ENCODE measurements around the gene RADIL.

The RADIL gene

DNA sequence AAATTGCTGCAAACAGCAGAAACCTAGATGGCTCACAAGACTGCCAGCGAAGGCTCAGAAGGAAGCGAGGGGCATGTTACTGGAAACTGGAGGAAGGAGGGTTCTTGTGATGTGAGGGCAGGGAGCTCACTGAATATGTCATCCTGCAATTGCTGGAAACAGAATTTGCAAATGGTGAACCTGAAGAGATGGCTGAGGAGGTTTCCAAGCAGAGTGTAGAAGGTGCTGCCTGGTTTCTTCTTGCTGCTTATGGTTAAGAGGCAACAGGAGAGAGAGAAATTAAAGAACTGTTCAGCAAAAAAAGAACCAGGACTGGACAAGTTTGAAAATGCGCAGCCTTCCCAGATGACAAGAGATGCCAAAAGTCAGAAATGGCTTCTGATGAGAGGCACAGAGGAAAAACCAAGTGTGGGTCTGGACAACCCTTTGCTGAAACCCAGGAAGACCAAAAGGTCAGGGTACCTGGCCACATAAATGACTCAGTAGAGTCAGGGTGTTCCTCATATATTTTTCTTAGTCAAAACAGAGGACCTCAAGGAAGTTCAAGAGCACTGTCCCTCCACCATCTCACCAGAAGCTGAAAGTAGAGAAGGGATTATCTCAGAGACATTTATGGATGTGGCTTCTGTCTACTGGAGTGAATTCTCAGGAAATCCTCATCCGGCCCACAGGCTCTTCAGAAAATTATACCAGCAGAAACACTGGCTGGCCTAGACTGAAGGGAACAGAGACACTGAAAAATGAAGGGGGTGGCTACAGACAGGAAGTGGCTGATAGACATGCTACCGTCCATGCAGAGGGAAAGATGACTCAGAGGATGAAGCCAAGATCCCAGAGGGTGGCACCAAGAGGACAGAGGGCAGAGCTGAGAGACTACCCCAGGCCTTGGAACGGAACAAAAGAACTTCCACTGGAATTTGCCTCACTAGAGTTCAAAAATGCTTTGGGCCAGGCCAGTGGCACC is 31.8 kb downstream of the RADIL start:
- no peak for DNase-seq

DNA sequence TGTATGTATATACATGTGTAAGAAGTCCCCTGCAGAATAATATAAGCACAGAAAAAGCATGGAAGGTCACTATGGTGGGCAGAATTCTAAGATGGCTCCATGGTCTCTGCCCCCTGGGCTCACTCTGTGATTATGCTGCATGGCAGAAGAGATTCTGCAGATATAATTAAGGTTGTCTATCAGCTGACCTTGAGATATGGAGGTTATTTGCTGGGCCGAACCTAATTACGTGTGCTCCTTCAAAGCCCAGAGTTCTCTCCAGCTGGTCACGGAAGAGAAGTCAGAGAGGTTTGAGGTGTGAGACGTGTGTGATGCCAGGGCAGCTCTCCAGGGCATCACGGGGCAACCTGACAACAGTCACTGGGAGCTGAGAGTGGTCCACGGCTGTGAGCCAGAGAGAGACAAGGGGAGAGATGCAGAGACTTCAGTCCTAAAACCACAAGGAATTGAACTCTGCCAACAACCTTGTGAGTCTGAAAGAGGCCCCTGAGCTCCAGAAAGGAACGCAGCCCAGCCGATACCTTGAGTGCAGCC is 33.2 kb downstream of the RADIL start:
- DNase-seq: no peak

DNA sequence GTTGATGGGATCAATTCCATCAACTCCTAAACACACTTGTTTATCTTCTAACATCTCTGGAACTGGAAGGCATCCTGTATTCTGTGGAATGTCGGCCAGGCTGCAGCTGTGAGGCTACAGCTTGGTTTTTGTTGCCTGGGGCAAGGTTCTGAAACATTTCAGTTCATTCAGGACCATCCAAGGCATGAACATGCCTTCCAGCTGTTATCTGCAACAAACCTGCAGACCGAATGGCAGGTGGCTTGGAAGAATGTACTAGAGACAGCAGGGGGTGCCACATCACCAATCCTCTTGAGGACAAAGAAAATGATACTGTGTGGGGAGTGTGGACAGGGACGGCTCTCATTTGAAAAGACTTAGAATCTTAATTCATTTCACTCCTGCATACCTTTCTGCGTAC is 34.1 kb downstream of the RADIL start:
- DNase-seq: peak; percentile 26

DNA sequence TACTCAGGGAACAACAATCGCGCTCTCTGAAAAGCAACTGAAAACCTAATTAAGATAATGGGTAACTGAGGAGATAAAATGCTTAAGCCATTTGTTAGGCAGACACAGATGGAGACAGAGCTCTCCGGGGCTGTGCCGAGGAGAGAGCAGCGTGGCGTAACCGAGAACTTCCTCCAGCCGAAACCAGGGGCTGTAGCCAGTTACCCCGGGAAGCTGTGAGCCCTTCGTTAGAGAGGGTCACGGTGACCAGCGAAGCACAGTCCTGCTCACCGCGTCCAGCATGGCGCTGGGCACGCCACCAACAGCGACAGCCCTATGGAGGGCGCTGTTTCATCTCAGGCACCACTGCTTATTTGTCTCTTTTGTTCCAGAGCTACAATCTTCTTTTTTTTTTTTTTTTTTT is 37.8 kb downstream of the RADIL start:
- no peak for DNase-seq

DNA sequence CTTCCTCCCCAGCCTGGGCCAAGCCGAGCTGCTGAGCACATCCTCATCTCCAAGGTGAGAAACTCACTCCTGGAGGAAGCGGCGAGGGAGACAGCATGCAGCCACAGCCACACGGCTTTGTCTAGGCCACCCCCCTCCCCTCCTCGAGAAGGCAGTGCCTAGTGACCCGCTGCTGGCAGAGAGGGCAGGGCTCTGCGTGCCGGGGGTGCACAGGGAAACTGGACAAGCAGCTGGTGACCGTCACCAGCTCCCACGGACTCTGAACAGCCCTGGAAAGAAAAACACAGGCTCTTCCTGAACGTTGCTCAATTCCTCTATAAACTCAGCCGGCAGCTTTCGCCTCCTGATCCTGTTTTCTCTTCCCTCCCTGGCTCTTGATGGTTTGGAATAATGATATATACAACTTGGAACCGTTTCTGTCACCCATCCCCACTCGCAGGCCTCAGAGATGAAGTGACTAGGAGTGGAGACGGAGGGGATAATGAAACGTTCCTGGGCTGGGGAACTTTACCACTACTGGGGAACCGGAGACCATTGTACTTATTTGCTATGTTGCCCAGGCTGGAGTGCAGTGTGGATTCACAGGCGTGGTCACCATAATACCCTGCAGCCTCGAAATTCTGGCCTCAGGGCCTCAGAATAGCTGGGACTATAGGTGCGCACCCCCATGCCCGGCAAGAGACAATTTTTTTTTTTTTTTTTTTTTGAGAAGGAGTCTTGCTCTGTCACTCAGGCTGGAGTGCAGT is 41.0 kb downstream of the RADIL start:
- no peak for DNase-seq

DNA sequence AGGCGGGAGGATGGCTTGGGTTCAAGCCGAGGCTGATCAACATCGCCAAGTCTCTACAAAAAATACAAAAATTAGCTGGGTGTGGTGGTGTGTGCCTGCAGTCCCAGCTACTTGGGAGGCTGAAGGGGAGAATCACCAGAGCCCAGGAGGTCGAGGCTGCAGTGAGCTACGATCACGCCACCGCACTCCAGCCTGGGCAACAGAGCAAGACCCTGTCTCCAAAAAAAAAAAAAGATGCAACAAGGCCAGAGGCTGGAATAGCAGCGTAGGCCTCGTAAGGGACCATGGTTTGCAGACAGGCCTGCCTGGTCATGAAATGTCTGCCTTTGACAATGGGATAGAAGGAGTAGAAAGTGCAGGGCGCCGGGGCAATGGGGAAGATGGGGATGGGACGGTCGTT is 41.7 kb downstream of the RADIL start:
- no peak for DNase-seq

DNA sequence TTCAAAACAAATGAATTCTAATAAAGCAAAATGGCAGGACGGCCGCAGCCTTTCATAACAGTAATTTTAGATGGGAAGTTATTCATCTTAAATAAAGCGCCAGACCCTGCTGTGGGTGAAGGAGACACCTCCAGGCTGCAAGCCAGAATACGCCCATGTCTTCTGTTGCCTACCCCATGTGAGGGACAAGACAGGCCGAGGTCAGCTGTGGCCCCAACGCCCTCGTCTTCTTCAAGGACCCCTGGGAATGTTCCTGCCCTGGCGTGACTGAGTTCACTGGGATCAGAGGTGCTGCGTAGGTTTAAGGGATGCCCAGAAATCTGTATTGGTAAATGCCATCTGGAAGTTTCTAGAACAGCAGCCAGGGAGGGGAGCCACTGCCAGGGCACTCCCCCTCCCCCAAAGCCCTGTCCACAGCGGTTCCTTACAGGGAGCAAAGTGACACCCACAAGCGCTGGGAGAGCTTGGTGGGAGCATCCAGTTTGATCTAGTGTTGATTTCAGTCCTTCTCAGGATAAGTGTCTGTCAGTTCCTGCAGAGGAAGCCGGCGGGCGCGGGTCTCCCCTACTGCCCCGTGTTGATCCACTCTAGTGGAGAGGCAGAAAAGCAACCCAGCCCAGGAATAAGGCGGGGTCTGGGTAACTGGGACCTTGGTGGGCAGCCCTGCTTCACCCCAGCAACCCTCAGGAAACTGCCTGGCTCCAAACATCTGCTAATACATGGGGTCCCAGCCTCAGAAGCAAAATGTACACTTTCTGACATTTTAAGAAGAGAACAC is 42.3 kb downstream of the RADIL start:
- DNase-seq: no peak

DNA sequence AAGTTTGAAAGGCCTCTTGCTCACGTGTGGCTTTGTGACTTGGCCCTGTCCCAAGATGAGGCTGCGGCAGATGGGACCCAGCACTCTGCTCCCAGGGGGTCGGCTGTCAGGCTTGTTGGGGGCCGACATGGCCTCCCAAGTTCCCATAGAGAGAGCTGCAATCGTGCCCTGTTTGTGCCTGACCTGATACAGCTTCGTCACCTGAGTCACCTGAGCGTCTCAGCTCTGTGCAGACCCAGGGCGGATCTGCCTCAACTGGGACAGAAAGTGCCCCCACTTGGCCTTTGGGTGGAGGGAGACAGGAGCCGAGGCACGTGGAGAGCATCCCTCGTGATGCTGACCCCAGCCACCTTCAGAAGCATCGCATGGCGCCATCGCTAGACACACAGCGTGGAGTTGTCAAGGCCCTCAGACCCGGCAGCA is 43.4 kb downstream of the RADIL start:
- no peak for DNase-seq

DNA sequence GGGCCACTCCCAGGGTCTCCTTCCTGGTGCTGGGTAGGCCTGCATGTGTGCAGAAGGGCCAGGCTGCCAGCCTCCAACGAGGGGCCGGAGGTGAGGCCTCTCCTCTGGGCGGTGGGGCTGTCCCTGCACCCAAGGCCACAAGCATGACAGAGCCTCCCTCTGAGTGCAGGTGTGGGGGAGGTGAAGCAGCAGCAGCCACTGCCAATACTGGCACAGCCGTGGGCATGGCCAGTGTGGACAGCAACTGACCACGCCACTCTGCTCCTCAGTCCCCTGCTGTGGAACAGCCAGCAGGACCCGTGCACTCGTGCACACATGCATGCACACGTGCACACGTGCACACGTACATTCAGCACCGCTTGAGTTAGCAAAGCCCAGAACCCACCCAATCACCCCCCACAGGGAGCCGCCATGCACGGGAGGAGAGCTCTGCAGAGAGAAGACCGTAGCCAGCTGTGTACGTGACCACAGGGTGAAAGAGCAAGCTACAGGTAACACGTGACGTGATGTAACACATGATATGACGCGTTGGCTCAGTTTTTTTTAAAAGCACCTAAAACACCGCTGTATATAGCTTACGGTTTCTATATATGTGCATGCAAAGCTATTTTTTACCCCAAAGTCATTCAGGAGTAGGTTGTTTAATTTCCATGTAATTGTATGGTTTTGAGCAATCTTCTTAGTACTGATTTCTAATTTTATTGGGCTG is 44.7 kb downstream of the RADIL start:
- no peak for DNase-seq

DNA sequence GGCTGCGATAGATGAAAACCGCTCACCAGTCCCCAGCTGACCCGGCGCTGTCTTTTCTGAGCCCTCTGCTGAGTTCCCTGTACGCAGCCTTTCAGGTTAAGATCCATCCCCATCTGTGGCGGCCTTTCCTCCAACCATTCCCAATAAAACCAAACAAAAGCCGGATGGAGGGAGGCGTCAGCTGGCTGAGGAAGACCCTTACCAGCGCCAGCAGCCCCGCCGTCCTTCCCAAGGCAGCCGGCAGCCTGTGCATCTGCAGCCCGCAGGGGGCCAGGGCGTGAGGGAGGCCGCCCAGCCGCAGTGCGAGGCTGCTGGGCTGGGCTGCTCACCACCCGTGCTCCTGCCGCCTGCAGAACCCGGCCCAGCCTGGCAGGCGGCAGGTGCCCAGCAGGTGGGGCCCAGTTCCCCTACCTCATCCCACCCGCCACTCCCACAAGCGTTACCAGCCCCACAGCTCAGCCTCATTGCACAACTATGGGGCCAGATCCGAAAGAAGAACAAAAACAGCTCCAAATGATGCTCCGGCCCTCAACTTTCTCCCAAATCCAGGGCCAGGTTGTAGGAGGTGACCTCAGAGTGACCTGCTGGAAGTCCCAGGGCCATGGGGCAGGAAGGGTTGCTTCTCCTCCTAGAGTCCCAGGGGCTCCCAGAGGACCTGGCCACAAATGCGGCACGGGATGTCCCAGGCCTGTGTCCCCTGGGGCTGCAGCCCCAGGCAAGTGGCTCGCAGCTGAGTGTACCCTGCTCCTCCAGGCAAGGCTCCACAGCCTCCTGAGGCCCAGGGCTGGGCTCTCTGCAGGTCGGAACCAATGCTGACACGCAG is 45.5 kb downstream of the RADIL start:
- DNase-seq: no peak

DNA sequence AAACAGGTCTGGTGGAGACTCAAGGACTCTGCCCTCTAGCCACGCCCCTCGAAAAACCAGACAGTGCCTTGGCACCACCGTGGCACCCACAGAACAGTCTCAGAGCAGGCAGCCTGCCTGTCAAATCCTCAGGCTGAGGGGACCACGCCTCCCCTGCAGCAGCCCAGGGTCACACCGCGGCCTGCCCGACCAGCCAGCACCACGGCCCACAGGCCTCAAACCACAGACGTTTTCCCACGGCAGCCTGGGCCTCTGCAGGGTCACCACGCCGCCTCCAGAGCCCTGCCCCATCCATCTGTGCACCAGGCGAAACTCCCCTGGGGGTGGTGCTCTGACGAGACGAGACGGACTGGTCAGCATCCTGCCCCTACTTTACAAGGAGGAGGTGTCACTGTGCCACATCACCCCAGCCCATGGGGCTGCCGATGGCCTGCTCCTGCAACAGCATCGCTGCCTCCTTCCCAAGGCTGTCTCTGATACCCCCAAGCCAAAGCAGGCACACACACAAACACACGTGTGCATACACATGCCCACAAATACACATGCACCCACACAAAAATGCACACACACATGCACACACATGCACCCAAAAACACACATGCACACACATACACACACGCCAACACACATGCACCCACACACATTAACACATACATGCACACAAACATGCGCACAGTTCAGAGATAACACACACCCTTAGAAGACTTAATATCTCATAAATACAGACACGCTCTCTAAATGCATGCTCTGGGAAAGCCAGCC is 46.3 kb downstream of the RADIL start:
- no peak for DNase-seq

DNA sequence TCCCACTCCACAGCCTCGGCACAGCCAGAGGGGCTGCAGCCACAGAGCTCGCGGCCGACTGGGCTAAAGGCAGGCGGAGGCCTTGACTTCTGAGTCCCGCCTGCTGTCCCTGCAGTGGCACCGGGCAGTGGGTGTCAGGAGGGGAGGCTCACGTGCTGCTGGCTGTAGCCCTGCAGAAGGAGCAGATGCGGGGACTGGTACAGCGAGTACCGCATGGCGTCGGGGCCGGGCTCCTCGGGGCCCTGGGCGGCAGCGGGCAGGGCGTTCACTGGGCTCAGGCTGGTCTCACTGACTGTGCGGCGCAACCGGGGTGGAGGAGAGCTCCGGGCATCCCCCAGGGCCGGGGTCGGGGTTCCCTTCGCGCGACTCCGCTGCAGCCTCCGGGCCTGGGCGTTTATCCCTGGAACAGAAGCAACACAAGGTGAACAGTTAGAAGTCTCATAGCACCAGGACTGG is 47.3 kb downstream of the RADIL start:
- DNase-seq: no peak

DNA sequence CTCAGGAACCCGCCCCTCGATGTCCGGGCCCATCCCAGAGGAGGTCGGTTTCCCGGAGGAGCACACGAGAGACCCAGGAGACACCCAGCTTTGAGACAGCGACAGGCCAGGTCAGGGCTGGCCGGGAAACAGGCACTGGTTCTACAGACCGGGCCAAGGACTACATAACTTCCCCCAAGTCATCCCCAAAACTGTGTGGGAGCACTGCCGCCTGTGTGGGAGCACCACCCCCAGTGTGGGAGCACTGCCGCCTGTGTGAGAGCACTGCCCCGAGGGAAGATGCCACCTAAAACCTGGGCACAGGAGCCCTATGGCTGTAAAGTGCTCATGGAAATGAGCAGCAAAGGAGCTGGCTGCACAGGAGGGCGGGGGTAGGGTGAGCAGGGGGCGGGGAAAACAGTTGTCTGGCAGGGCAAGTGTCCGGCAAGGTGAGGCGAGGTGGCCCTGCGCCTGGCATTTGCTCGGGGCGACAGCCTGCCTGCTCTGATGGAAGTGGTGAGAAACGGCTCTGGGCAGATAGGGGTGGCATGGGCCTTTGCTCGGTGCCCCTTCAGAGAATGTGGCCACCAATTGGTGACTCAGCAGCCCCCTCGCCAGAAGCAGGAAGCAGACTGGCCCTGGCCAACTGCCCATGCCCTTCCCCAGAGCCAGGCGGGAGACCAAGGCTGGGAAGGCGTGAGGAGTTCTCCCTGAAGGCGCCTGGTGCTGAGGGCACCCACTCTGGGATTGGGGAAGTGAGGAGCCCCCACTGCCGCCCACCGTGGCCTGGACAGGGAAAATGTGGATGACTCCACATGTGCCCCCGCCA is 47.9 kb downstream of the RADIL start:
- DNase-seq: no peak

DNA sequence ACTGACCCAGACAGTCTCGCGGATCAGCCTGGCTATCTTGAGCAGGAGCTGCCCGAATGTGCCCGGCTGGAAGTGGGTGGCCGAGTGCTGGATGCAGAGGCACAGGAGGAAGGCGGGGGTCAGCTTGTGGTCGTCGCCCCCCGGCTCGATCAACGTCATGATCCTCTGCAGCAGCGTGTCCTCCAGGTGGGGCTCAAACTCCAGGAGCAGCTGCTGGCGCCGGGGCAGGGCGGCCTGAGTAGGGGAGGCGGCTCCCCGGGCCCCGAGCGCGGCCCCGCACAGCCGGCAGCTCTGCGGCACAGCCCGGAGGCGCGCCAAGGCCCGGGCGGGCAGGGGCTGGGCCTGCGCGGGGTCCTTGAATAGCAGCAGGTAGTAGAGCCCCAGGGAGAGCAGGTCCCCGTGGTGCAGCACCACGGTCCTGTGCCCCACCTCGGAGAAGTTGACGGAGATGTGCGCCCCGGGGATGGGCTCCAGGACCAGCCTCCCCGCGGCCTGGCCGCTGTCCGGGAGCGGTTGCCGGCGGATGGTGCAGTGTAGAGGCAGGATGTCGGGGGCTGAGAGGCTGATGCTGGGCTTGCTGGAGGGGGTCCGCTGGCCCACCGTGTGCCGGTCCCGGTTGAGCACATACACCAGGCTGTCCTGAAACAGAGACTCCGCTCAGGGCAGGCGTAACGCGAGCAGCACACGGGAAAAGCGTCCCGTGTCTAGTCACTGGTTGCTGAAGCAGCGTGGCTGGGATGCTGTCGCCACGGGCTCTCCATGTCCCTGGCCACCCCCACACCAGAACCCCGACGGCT is 48.7 kb downstream of the RADIL start:
- no peak for DNase-seq

DNA sequence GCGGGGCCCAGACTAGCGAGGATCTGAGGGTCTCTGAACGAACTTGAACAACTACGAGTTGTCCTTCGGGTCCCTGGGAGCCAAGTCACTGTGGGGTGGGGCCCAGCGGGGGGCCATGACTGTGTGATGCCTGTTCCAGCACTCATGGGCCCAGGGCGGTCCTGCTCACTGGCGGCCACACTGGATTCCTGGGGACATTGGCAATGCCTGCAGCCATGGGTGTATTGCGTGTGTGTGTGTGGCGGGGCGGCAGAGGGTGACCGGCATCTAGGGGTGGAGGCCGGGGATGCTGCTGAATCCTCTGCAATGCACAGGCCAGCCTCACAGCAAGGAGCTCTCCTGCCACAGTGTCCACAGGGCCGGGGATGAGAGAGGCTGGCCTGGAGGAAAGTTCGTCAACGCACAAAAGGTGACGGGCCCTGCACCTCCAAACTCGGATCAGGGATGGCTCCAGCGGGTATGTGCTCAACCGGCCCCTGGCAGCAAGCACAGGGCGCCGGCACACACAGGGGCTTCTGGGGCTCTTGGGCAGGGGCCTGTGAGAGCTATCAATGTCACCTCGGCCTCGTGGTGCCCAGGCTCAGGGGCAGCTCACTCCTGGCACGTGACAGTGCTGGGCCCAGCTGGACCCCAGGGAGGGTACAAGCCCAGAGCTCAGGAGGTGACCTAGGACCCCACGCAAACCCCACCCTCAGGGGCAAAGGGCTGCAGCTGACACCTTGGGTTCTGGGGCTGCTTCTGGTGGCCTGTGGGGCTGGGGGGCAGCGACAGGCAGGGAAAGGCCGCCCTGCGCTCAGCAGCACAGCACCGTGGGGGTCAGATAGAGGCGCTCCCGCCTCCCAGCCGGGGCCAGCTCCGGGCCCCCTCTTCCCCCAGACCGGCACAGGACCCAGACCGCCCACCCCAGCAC is 49.6 kb downstream of the RADIL start:
- DNase-seq: no peak

DNA sequence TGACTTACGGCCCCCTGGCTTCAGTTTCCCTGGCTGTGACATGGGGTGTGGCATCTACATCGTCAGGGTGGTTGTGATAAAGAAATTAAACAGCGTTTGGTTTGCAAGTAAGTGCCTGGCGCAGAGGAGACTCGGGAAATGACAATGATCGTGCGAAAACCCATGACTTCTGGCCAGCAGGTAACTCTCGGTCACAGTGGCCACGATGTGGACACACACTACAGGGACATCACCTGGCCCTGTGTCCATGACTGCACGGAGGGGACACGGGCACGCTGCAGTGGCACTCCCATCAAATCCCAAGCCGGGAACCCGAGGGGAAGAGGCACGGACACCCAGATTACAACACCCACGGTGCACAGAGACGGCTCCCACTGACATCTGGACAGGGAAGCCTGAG is 50.3 kb downstream of the RADIL start:
- DNase-seq: no peak

DNA sequence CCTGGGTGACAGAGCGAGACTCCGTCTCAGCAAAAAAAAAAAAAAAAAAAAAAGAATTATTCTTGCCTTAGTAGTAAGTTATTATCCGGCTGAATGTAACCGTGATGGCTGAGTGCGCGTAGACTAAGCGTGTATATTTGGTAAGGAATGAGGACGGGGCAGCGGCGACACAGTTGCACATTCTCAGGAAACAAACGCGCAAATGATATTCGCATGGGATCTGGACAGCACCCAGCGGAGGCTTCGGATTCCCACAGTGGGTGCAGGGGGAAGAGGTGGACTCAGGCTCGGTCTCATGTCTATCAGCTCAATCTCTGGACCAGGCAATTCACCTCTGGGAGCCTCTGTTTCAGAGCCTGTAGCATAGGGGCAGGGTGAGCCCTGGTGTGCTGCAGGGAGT is 50.8 kb downstream of the RADIL start:
- no peak for DNase-seq

Data from CD4-positive, alpha-beta T cell treated with Interleukin-10 for 1 hour (primary cell).